ENCODE measurements around the gene EML1. TPM values are rescaled to one million over a fixed set of nuclear protein-coding genes. Genes with fewer than 3 reads are reported as not detected.

The EML1 gene
- total RNA-seq, 3 donors from 2014 or later = 5.4 to 82.5 (median 8.1) TPM

DNA sequence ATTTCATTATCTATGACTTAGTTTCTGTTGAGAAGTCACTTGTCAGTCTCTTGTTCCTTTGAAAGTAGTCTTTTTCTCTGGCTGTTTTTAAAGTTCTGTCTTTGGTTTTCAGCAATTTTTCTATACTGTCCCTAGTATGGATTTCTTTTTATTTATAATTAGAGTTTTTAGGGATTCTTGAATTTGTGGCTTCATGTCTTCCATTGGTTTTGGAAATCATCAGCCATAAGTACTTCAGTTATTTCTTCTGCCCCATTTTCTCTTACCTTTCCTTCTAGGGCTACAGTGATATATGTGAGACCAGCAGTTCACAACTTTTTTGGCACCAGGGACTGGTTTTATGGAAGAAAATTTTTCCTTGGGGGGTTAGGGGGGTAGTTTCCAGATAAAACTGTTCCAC, 182.0 kb downstream of the EML1 start:
- DNase-seq (no peak), ATAC-seq (no peak)
- TF ChIP-seq CTCF (IDR thresholded peaks at IDR 0.05) = no peak
- no peak overlapping the region for H3K4me3 ChIP-seq
- intact Hi-C loops (cut with DNase I, micrococcal nuclease) = no loop called here
- no peaks in the 10 kb centered on the region for H3K4me1 ChIP-seq (ENCODE audit: low read depth)
- no peaks in the 10 kb centered on the region for H3K36me3 ChIP-seq (ENCODE audit: low read depth)
- peaks cover 10% of the 10 kb centered on the region for H3K9me3 ChIP-seq

DNA sequence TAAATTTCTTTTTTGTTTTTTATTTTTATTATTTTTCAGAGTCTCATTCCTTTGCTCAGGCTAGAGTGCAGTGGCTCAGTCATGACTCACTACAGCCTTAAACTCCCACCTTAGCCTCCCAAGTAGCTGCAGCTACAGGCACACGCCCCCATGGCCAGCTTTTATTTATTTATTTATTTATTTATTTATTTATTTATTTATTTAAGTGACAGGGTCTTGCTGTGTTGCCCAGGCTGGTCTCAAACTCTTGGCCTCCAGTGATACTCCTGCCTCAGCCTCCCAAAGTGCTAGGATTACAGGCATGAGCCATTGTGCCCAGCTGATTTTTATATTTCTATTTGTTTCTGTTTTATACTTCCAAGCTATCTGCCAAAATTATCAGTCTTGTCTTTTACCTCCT, 182.8 kb downstream of the EML1 start:
- Histone ChIP-seq H3K36me3 (ENCODE audit: low read depth) (no peaks in the 10 kb centered on the region), H3K4me3 (no peak overlapping the region), H3K9me3 (peaks cover 10% of the 10 kb centered on the region), H3K4me1 (ENCODE audit: low read depth) (peaks cover 1% of the 10 kb centered on the region)
- intact Hi-C loops (cut with DNase I, micrococcal nuclease) = no loop called here
- no peak for DNase-seq
- TF ChIP-seq CTCF (IDR thresholded peaks at IDR 0.05) = no peak
- ATAC-seq = no peak

DNA sequence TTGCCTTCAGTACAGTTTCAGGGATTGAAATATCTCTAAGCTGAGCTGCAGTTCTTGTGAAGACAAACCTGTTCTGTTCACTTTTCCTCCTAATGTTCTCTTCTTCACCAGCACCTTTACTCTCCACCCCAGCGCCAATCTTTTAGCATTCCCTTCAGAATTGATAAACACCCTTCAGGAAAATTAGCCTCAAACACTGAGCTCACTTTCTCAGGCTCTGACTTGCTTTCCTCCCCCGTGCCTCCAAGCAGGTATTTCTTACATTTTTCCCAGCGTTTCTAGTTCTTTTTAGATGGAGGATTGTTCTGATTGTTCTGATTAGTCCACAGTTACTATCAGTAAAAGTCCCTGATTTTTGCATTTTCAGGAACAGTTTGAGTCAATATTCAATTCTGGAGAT, 183.5 kb downstream of the EML1 start:
- TF ChIP-seq CTCF (IDR thresholded peaks at IDR 0.05) = no peak
- Histone ChIP-seq H3K9me3 (peaks cover 10% of the 10 kb centered on the region), H3K36me3 (ENCODE audit: low read depth) (no peaks in the 10 kb centered on the region), H3K4me3 (no peak overlapping the region), H3K4me1 (ENCODE audit: low read depth) (peaks cover 3% of the 10 kb centered on the region)
- no peak for ATAC-seq
- no peak for DNase-seq
- intact Hi-C loops (cut with DNase I, micrococcal nuclease) = no loop called here

GRCh38 chr14:99980299-99980698, 187.1 kb downstream of the EML1 start:
- DNase-seq (no peak), ATAC-seq (no peak)
- TF ChIP-seq CTCF (IDR thresholded peaks at IDR 0.05) = no peak
- intact Hi-C loops (cut with DNase I, micrococcal nuclease) = loop anchor here (5.0 to 10.0 kb wide), 3 partner anchors 127 to 212 kb away; no protein-coding TSS in a partner anchor
- peaks cover 18% of the 10 kb centered on the region for H3K4me1 ChIP-seq (ENCODE audit: low read depth)
- H3K9me3 ChIP-seq = peaks cover 3% of the 10 kb centered on the region
- no peak overlapping the region for H3K4me3 ChIP-seq
- H3K36me3 ChIP-seq (ENCODE audit: low read depth) = no peaks in the 10 kb centered on the region

DNA sequence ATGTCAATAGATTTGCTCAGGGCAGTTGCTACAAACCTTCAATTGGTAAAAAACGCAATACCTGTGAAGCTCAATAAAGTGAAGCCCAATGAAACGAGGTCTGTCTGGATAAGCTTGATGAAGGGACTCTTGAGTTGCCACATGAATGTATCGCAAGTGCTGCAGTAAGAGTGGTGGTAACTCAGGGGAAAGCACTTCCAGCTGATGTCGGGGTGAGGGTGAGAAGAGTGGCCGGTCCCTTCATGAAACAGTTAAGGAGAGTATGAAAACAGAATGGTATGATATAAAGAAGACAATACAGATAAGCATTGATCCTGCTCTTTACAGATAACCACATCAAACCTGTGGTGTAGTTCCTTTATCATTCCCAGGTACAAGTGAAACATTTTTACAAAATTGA, 188.6 kb downstream of the EML1 start:
- no peak overlapping the region for H3K4me3 ChIP-seq
- ATAC-seq = no peak
- no peaks in the 10 kb centered on the region for H3K9me3 ChIP-seq
- no peak for TF ChIP-seq CTCF (IDR thresholded peaks at IDR 0.05)
- H3K4me1 ChIP-seq (ENCODE audit: low read depth) = peaks cover 18% of the 10 kb centered on the region
- intact Hi-C loops (cut with DNase I, micrococcal nuclease) = loop anchor here (5.0 to 10.0 kb wide), 3 partner anchors 125 to 210 kb away; no protein-coding TSS in a partner anchor
- no peaks in the 10 kb centered on the region for H3K36me3 ChIP-seq (ENCODE audit: low read depth)
- no peak for DNase-seq
